NCI-H1417 treated with DMSO at 0.1 percent for 48 hours (cell line): ENCODE measurements around the gene LYZL1.
"Not testable (repeated sequence)": the region's sequence is repeated elsewhere in the genome, so short reads cannot be mapped to it uniquely, and the experiment has no call there.

Experiments used
- DNase-seq: peaks from one replicate; lab custom pipeline; 2025; lab: John Stamatoyannopoulos, UW

Gene LYZL1

DNA sequence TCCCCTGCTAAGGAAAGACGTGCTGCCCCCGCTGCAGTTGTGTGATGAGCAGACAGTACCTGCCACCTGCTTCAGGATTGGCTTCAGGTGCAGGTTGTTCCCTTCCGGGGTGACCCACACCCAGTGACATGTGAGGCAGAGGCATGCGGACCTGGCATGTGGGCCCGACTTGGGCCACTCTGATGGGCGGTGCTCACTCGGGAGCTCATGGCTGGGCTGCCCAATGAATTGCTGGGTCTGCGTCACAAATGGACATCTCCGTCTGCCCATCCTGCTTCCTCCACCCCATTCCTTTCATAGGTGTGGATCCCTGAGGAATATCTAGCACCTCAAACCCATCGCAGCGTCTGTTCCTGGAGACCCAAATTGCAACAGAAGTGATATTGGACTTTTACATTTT lies 19.3 kb downstream of the LYZL1 start:
- not testable (repeated sequence) for DNase-seq

DNA sequence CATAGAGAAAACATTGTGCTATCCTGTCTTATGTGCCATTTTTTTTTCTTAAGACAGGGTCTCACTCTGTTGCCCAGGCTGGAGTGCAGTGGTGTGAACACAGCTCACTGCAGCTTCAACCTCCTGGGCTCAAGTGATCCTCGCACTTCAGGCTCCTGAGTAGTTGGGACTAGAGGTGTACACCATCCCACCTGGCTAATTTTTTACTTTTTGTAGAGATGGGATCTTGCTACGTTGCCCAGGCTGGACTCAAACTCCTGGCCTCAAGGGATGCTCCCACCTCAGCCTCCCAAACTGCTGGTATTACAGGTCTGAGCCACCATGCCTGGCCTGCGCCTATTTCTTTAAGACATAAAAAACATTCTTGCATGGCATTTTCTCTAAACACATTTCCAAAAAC lies 20.6 kb downstream of the LYZL1 start:
- DNase-seq, result no peak

DNA sequence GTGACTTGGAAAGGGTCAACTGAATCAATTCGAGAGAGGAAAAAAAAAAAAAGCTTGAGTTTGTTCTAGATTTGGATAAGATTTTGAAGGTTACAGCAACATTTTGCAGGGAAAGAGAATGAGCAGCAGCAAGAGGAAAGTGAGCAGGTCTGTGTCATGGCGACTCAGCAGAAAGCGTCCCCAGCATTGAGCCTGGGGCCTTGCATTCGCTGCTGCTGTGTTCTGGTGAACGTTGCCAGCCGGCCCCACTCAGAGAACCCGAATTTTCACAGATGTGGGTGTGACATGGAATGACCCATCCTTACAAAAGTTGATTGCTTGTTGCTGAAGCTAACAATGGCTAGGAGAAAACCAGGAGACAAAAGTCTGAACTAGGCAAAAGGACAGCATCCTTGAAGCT lies 21.6 kb downstream of the LYZL1 start:
- DNase-seq, result not testable (repeated sequence)

DNA sequence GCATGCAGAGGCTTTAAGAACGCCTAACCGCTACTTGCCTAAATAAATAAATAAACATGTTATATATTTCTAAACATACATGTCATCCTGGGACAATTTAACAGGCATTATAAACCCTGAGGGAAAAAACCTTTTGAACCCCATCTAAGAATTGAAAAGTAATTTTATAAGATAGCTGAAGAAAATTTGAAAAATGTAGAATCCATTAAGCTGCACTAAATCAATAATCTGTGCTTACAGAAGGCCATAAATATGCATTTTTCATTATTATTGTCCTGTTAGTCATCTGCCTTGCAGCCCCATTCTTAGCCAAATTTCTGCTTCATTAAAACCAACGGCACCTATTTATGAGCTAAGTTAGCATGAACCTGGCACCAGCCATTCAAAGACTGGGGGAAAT lies 24.2 kb downstream of the LYZL1 start:
- DNase-seq, result no peak

DNA sequence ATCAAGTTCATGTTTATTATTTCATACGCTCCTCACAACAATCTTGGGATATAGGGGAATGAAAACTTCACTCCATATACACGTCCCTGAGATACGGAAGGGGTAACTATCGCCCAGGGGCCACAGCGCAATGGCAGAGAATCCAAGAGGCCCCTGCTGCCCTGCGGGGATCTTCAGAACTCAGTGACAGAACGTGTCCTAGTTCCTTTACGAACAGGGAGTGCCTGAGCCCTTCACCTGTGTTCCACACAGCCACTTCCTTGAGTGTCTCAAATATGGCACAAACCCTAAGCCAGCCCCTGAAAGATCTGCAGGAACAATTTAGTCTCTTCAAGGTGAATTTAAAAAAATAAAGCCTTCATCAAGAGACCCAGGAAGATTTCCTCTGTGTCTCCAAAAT lies 25.9 kb downstream of the LYZL1 start:
- no peak for DNase-seq

DNA sequence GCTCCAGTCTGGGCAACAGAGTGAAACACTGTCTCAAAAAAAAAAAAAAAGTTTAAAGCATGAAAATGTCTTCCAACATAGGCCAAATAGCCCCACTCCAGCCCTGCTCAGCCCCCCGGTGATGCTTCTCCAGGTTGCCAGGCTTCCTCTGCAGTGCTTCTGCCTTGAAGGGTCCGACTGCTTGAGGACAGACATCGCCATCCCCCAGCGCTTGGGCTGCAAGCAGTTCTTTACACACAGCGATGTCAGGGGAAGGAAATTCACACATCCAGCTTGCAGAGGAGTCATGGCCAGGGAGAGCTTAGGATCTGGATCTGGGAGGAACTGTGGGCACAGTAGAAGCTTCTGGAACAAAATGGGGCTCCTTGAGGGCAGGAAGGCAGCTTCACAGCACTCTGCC lies 26.9 kb downstream of the LYZL1 start:
- no peak for DNase-seq

DNA sequence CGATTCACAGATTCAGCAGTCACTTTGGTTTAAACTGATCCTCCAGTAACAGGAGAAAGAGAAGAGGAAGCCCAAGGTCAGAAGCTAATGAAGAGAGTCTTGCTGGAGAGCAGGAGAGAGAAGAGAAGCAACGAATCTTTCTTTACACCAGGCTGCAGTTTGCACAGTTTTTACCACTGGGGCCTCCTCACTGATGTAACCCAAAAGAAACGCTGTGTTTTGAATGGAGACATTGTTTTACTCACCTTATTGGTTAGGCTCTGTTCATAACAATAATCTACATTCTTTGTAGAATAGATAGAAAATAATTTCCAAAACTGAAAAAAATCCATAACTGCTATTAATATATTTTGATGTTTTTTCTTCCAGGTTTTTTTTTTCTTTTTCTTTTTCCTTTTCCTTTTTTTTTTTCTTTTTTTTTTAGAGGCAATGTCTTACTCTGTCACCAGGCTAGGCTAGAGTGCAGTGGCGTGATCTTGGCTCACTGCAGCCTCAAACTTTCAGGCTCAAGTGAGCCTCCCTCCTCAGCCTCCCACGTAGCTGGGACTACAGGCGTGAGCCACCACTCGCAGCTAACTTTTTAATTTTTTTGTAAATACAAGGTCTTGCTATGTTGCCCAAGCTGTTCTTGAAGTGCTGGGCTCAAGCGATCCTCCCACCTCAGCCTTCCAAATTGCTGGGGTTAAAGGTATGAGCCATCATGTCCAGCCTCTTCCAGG lies 27.6 kb downstream of the LYZL1 start:
- DNase-seq, result no peak

DNA sequence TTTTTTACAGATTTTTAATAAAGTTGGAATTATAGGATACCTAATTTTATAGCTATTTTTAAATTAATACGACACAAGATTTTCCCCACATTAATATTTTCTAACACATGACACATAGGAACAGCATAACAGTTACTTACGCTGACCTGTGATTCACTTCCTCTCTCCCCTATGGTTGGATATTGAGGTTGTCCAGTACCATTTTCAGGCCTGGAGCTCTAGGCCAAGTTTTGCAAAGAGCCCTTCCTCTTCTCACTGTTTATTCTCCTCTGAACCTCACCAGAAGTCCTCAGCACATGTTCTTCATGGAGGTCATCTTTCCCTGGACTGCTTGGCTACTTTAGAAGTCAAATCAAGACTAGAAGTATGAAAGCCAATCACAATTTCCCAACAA lies 28.2 kb downstream of the LYZL1 start:
- DNase-seq, result no peak

DNA sequence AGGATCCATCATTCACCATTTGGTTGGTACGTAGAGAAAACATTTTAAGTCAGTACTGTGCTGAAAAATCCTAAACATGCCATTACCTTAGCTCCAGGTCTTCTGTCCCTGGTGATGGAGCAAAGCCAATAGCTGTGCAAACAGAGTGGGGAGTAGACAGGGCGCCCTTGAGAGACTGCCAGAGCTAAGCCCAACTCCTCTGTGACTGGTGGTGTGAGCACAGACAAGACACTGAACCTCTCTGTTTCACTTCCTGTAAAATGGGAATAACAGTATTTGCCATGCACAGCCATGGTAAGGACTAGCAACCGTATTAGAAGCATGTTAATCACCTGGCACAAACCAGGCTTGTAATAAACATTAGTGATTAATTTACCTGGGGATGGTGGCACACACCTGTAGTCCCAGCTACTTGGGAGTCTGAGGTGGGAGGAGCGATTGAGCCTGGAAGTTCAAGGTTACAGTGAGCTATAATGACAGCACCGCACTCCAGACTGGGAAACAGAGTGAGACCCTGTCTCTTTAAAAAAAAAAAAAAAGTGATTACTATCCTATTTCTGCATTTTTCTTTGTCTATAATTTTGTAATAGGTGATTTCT lies 28.7 kb downstream of the LYZL1 start:
- DNase-seq, result no peak

DNA sequence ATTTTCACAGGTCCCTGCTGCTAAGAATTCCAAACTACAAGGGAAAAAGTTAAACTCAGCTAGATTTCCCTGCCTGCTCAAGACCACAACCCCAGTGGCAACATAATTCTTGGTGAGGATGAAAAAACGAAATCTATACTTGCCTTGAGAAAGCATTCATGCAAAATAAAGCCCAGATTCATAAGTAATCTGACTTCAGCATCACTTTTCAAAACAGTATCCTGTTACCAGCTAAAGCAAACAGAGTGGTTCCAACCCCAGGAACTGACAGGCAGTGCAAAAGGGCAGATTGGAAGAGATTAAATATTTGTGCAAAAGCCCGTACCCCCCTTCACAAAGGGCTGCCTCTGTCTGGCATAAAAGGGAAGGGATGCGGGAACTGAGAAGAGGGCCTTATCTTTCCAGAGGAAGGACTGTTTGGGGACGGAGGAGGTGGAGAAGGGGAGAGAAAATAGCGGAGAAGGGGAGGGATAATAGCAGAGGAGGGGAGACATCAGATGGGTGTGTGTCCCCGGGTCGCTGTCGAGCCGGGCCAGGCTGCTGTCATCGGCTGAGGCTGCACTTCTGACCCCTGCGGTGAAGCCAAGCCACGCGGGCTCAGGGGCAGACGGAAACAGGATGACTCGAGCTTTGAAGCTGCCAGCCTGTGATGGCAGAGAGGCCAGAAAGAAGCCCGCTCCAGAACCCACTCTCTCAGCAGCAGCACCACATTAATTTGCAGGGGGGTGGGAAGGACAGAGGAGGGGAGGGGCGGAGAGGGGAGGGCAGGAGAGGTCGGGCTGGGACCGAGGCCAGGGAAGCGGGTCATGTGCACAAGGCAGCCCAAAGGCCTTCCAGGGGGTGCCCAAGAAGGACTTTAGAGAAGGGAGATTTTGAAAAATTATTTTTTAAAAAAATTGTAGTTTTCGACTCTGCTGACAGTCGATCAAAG lies 29.5 kb downstream of the LYZL1 start:
- DNase-seq, result not testable (repeated sequence)

DNA sequence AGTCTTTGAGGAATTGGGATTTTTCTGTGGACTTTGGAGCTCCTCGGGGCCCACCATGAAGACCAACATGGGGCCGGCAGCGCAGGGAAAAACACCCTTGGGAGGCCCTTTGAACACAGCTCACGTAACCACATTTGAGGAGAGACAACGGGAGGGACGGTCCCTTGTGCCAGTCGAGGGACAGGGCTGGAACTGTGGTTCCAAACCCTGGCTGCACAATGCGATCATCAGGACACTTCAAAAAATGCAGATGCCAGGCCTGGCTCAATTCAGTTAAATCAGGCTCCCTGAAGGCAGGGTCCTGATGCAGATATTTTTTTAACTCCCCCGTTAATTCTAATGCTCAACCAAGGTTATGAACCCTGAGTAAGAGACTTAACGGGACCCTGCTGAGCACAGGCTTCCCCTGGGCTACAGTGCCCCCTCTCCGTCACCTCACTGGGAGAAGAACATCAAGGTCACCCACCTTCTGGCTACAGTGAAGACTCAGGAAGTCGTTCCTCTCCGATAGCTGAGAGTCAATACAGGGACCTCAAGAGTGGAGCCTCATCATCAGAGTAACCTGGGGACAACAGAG lies 30.4 kb downstream of the LYZL1 start:
- DNase-seq, result no peak

DNA sequence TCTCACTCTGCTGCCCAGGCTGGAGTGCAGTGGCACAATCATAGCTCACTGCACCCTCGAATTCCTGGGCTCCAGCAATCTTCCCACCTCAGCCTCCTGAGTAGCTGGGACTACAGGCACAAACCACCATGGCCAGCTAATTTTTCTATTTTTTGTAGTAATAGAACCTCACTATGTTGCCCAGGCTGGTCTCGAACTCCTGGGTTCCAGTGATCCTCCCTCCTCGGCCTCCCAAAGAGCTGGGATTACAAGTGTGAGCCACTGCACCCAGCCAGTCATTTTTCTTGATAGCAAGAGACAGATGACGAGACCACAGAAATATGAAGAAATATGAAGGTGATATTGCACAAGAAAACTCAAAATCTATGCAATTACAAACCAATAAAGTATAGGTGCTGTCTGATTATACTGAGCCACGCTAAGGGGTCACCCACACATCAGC lies 31.8 kb downstream of the LYZL1 start:
- not testable (repeated sequence) for DNase-seq

DNA sequence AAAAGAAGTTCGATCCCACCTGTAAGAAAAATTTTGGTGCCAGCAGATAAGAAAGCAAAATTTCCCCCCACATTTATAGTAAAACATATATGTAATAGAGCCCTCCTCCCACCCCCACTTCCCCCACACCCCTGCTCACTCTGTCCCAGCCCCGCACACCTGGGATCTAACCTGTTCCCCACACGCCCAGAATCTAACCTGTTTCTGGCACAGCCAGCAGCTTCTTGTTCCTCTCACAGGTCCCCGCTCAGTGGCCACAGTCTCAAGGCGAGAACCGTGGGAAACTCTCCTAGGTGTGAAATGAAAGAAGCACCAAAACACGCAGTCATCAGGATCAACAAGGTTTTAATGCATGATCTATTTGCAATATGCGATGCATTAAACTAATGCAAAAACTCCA lies 32.8 kb downstream of the LYZL1 start:
- DNase-seq, result no peak

DNA sequence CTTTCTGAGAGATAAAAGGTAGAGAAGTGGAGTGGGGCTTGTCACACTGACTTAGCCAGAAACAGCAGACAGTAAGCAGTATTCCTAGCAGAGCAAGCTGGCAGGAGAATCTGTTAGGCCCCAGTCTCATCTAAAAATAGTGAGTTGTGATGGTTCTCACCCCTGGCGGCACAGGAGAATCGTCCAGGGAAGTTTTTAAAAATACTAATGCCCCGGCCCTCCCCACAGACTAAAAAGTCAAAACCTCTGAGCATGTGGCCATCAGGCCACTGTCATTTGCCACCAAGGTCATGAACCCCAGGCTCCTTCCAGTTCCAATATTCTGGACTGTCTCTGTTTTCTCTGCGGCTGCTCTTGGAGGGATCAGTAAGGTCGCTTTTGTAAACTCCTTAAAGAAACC lies 34.0 kb downstream of the LYZL1 start:
- DNase-seq, result no peak

DNA sequence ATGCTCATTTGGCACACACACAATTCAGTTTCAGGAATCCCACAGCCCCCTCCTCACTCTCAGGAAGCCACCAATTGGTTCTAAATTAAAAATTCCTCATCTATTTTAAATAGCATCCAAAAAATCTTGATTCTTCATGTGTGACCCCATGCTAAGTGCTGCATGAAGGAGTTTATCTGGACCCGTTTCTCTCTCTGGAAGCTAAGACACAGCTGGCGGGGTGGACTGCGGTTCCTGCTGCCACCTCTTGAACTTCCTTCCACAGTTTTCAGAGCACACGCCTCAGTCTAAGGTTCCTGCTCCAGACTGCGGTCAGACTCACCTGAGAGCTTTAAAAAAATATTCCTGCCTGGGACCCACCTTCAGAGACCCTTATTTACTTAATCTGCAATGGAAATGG lies 34.5 kb downstream of the LYZL1 start:
- no peak for DNase-seq

DNA sequence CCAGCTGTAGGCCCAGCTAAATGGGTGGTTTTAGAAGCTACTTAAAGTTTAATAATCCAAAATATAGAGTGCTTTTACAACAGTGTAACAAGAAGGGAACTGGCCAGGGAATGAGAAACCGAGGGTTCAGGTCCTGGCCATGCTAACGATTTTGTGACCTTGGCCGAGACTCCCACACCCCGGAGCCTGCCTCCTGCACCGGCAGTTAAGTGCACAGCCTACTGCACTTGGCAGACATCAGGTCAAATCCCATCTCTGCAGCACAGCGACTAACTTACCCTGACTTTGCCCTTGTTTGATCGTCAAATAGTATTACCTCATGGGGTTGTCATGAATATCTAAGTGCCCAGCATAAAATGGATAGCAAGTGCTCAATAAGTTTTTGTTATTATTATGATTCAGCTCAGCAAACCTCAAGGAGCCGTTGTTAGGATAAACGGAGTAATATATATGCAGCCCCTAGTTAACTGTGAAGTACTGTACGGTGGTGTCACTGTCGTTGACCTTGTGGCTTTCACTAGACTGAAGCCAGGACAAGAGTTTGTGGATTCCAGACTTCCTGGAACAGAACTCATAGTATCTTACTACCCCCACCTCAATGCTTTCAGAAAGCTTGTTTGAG lies 35.5 kb downstream of the LYZL1 start:
- no peak for DNase-seq

DNA sequence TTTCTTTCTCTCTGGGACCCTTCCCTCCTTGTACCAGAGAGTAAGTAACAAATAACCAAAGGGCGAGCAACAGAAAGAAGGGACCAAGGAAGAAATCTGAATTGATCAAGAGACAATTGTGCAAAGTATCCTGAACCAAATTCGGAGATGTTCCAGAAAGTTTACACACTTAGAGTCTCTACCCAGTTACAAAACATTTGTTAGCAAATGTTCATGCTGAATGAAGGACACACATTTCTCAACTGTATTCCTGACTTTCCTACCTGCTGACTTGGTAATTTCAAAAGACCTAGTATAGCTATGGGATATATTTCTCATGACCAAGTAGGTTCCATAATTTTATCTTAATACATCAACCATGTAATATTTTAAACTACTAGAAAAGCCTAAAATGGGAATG lies 37.4 kb downstream of the LYZL1 start:
- DNase-seq, result no peak

DNA sequence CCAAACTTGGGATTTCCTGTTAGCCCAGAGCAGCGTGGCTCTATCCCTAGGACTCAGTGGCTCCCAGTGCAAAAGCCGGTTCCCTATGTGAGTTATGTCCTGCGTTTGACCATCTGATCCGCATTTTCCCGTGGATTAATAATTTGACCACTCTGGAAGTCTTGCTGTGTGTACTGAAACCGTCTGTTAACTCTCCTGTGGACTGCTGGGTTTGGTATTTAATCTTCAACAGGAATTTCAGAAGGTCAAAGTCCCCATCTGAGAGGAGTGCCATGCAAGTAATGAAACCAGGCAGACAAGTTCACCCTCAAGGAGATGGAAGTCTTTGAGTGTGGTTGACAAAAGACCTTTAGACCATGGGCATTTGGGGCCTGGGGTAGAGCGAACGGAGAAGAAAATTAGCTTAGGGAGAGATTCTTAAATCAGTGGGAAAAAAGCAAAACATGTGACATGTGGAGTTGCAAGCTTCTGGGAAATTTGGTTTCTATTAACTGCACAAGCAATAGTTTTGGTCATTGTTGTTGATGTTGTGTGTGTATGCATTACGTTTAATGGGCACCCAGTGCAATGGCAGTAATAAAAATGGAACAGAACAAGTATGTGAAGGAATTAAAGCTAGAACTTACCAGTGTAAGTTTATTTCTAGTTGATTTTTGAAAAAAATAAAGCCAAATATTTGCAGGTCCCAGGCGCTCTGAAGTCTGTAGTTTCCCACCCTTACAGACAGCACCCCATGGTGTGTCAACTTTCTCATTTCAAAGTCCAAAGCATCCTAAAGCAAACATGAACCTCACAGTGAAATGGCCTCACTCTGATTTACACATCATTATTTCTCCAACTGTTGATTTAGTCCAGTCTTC lies 38.2 kb downstream of the LYZL1 start:
- no peak for DNase-seq

DNA sequence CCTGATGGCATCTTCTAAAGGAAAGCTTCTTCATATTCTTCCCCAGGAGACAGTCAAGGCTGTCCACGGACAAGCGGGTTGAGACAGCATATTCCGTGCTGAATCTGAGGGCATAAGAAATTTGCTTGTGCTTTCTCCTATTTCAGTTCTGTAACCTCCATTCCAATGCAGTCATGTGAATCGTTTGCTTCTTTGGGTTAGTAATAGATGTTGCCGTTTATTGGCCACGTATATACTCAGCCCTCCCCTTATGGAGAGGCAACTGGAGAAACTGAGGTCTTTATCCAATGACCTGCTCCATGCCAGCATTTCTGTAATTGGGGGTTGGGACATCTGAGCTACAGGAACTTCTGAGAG lies 38.9 kb downstream of the LYZL1 start:
- DNase-seq, result no peak

DNA sequence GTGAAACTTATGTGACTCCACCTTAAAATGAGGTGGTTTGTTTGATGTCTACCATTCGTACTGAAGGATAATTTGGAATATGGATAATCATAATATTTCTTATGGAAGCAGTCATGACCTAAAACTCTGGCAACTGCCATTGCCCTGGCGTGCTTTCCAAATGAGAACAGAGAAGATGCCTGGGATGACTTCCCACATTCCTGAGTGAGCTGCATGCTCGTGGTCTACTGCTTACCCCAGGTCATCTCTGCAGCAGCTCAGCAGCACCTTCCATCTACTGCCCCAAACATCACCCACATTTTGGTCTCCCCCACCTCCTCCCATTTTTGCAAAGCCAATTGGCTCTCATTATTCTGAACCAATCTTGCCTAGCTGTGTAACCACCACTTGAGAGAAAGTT lies 40.1 kb downstream of the LYZL1 start:
- DNase-seq, result no peak

DNA sequence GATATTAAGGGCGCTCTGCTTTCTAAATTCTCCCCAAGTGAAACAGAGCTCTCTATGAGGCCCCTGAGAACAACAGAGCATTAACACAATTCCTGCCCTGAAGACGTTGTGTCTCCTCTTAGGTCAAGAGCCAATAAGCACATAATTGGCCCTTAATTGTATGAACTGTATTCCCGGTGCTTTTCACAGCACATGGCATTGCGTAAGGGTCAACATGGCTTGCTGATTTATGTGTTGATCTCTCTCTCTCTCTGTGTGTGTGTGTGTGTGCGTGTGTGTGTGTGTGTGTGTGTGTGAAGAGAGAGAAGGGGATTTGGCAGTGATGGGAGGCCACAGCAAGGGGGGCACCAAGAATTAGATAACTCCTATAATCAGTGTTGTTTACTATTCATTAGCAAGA lies 40.5 kb downstream of the LYZL1 start:
- peak; percentile 61 for DNase-seq
